Activated naive CD4-positive, alpha-beta T cell treated with anti-CD3 and anti-CD28 coated beads for 36 hours (primary cell): ENCODE measurements around the gene TUT1. TPM values are rescaled to one million over a fixed set of nuclear protein-coding genes. Genes with fewer than 3 reads are reported as not detected.
A peak's percentile ranks its signal among the peaks of the same experiment; 100 is the strongest.
"Not testable (repeated sequence)": the region's sequence is repeated elsewhere in the genome, so short reads cannot be mapped to it uniquely, and the experiment has no call there.

Experiments used
- CTCF ChIA-PET: fragments of 350-600 bp; sonication (Branson Sonifier 250); formaldehyde crosslinking; loops from one replicate; lab custom pipeline; 2021; ENCODE audit warnings: antibody characterized with exemption; lab: Charles Lee
- DNase-seq: peaks from one replicate; pipeline ENCODE4 v3.0.0-alpha.2; 2020
- H3K27ac Mint-ChIP-seq: one replicate; pipeline ENCODE4 v1.8.0; 2021; ENCODE audit warnings: mild to moderate bottlenecking, mixed read lengths
- H3K27me3 Mint-ChIP-seq: one replicate; pipeline ENCODE4 v1.8.0; 2021; ENCODE audit warnings: low read depth, mixed read lengths
- H3K36me3 Mint-ChIP-seq: one replicate; pipeline ENCODE4 v1.8.0; 2021; ENCODE audit warnings: low read depth, mixed read lengths
- H3K4me1 Mint-ChIP-seq: one replicate; pipeline ENCODE4 v1.8.0; 2021; ENCODE audit warnings: low read depth, mixed read lengths
- H3K4me3 Mint-ChIP-seq: one replicate; pipeline ENCODE4 v1.8.0; 2021; ENCODE audit warnings: mild to moderate bottlenecking, moderate library complexity, mixed read lengths
- H3K9me3 Mint-ChIP-seq: one replicate; pipeline ENCODE4 v1.8.0; 2021; ENCODE audit warnings: mixed read lengths
- intact Hi-C: fragments of 100-400 bp; cut with micrococcal nuclease; formaldehyde crosslinking; loops from one replicate; pipeline ENCODE4 v1.15.1; 2023
- total RNA-seq, 2 experiments: library from RNA; stranded (reverse); gene quantifications; one replicate each; pipeline ENCODE4 v1.2.3, GENCODE V29; 2021

TUT1 gene
- 10 to 100 TPM; 38.2 to 42.0 TPM for total RNA-seq

- Mint-ChIP-seq H3K36me3 (peaks cover 37% of the 10 kb centered on the region), H3K9me3 (no peaks in the 10 kb centered on the region), H3K27me3 (no peaks in the 10 kb centered on the region), H3K4me3 (peak within 1 kb of the TSS; percentile 94), H3K4me1 (peaks cover 55% of the 10 kb centered on the region), H3K27ac (peak within 1 kb of the TSS; percentile 94)
- CTCF ChIA-PET = interaction anchor here (0.6 to 4.6 kb wide), 22 partner anchors 10 to 211 kb away, joined by 3 to 28 read pairs (median 4); partner anchors contain the start of genes C11orf98, CSKMT, EEF1G and EML3
- intact Hi-C loops = loop anchor here (1.0 to 2.0 kb wide), 12 partner anchors 8 to 179 kb away; partner anchors contain the start of genes C11orf98, CSKMT, GANAB and HNRNPUL2
- peak; percentile 98 for DNase-seq
Observed at GRCh38 chr11:62591448-62592145, at the start of gene TUT1. Gene TUT1, minus strand, starts transcription at chr11:62591523. Its CDS starts 38 bp downstream, at chr11:62591485.

DNA sequence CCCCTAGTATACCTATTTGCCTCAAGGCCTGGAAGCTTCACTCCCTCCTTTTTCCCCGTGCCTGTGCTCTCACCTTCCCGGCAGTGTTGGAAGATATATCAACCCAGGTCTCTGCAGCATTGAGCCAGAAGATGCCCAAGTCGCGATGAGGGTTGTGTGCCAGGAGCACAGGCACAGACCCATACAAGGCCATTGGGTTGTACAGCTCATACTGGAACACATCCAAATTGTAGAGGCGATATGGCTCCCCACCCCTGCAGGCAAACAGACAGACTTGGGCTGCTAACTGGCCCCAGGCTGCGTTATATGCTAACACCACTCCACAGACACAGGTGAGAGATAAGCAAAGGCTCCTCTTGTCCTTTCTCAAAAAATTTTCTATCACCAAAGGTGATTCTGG, 41.2 kb upstream of the TUT1 start:
- Mint-ChIP-seq H3K27me3 (no peaks in the 10 kb centered on the region), H3K4me3 (no peak overlapping the region), H3K9me3 (no peaks in the 10 kb centered on the region), H3K36me3 (peaks cover 53% of the 10 kb centered on the region), H3K27ac (peak overlapping the region; percentile 63), H3K4me1 (peaks cover 21% of the 10 kb centered on the region)
- no peak for DNase-seq
- CTCF ChIA-PET = no interaction called here
- intact Hi-C loops = no loop called here

- Mint-ChIP-seq H3K27ac (no peak overlapping the region), H3K4me3 (no peak overlapping the region)
Observed at GRCh38 chr11:62627713-62628112, 36.4 kb upstream of the TUT1 start.

GRCh38 chr11:62622476-62623089, 31.3 kb upstream of the TUT1 start:
- CTCF ChIA-PET = interaction anchor here (0.5 to 0.8 kb wide), 2 partner anchors 60 to 260 kb away, joined by 3 read pairs; no protein-coding TSS in a partner anchor
- peaks cover 23% of the 10 kb centered on the region for H3K4me1 Mint-ChIP-seq
- DNase-seq = no peak
- peak overlapping the region; percentile 89 for H3K4me3 Mint-ChIP-seq
- H3K27ac Mint-ChIP-seq = peak overlapping the region; percentile 90
- no peaks in the 10 kb centered on the region for H3K9me3 Mint-ChIP-seq
- H3K27me3 Mint-ChIP-seq = no peaks in the 10 kb centered on the region
- intact Hi-C loops = loop anchor here (1.0 to 2.0 kb wide), 4 partner anchors 18 to 32 kb away; partner anchors contain the start of genes GANAB and TUT1
- H3K36me3 Mint-ChIP-seq = peaks cover 30% of the 10 kb centered on the region

More at GRCh38 chr11:62627713-62628112, 36.4 kb upstream of the TUT1 start:
- no peaks in the 10 kb centered on the region for H3K9me3 Mint-ChIP-seq
- H3K36me3 Mint-ChIP-seq = peaks cover 47% of the 10 kb centered on the region
- no peak for DNase-seq
- no peaks in the 10 kb centered on the region for H3K27me3 Mint-ChIP-seq
- intact Hi-C loops = no loop called here
- peaks cover 2% of the 10 kb centered on the region for H3K4me1 Mint-ChIP-seq
- CTCF ChIA-PET = interaction anchor here (0.8 to 1.1 kb wide), 2 partner anchors 8 to 16 kb away, joined by 3 read pairs; no protein-coding TSS in a partner anchor

DNA sequence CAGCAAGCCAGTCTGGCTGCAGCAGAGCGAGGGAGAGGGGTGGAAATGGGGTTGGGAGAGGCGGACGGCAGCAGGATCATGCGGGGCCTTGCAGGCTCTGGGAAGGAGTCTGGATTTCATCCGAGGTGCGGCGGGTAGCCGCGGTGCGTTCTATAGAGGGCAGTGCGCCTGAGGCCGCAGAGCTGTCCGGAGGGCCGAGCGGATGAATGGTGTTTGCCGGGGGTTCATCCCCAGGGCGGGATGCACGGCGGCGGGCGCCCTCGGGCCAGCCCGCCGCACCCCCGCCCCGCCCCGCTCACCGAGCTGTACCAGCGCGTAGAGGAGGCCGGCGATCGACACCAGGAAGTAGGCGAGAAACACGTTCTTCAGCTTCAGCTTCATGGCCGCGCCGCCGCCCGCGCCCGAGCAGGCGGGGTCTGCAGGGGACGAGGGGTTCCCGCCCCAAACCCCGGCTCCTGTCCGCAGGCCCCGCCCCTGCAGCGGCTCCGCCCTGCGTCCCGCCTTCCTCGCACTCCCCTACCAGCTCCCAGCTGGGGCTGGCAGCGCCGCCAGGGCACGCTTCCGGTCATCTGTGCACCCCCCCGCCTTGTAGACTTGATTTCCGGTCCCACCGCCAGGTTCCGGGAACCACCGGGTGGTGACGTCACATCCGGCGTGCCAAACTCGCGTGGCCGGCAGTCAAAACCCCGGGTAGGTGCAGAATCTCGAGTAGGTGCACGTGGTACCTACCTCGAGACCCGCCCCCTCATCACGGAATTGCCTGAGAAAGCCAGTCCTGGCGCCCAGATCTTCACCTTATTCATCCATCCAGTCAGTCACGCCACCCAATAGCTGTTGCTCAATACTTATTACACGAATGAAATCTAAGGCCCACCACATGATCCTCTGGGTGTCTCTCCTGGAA, 30.5 kb upstream of the TUT1 start, which contains the start of gene B3GAT3:
Gene B3GAT3 (minus strand): TSS at position 420 of the 904 bp plus-strand sequence. CDS start 39 bp downstream, at position 381.
- Mint-ChIP-seq H3K36me3 (peaks cover 28% of the 10 kb centered on the region), H3K27ac (peak within 1 kb of the TSS; percentile 93), H3K9me3 (no peaks in the 10 kb centered on the region), H3K4me1 (peaks cover 23% of the 10 kb centered on the region), H3K27me3 (no peaks in the 10 kb centered on the region), H3K4me3 (peak within 1 kb of the TSS; percentile 89)
- DNase-seq = peak; percentile 97
- intact Hi-C loops = loop anchor here (1.0 to 2.0 kb wide), 5 partner anchors 10 to 31 kb away; partner anchors contain the start of genes EML3, GANAB and TUT1
- CTCF ChIA-PET = interaction anchor here (0.5 to 1.7 kb wide), 8 partner anchors 10 to 261 kb away, joined by 3 to 9 read pairs (median 3); partner anchors contain the start of genes EML3 and TUT1

GRCh38 chr11:62621027-62621566, 29.8 kb upstream of the TUT1 start:
- DNase-seq = no peak
- Mint-ChIP-seq H3K4me1 (peaks cover 25% of the 10 kb centered on the region), H3K9me3 (no peaks in the 10 kb centered on the region), H3K4me3 (peak overlapping the region; percentile 89), H3K27me3 (no peaks in the 10 kb centered on the region), H3K27ac (peak overlapping the region; percentile 93), H3K36me3 (peaks cover 24% of the 10 kb centered on the region)
- CTCF ChIA-PET = interaction anchor here (0.6 to 1.7 kb wide), 6 partner anchors 9 to 74 kb away, joined by 3 to 9 read pairs (median 4); partner anchors contain the start of genes EML3 and TUT1
- intact Hi-C loops = loop anchor here (1.0 kb wide), 1 partner anchor 9 kb away; the partner anchor contains the start of gene EML3

DNA sequence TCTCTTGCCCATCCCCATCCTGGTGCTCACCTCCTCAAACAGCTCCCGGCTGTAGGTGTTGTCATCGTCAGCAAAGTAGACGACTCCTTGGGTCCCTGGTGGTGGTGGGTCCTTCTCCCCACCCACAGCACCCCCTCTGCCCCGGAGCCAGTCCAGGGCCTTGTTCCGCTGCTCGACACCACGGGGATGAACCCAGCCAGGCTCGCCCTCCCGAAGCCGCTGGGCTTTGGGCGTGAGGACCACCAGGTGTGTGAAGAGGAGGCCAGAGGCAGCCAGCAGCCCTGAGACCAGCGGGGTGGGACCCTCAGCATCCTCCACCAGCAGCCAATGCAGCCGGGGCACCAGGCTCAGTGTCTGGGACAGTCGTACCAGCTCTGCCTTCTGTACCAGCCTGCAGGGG, 25.6 kb upstream of the TUT1 start:
- CTCF ChIA-PET = interaction anchor here (0.6 kb wide), 1 partner anchor 174 kb away, joined by 3 read pairs; no protein-coding TSS in a partner anchor
- not testable (repeated sequence) for H3K9me3 Mint-ChIP-seq

DNA sequence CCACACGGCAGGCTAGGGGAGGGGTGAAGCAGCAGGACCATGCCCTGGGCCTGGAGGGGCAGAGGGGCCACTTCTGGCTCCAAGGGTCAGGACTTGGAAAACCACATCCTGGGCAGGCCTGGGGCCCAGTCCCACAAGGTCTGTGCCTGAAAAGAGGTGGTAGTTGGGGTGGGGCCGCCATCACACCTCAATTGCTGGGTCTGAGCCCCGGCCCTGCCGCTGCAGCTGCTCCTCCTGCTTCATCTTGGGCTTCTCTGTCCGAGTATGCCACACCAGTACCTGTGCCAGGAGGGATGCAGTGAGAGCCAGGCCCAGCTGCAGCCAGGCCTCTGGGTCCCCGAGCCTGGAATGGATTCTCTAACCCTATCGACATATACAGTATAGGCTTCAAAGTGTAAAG, 24.2 kb upstream of the TUT1 start:
- Mint-ChIP-seq H3K9me3 (no peaks in the 10 kb centered on the region), H3K4me1 (peaks cover 46% of the 10 kb centered on the region), H3K27me3 (no peaks in the 10 kb centered on the region), H3K4me3 (no peak overlapping the region), H3K36me3 (peaks cover 17% of the 10 kb centered on the region), H3K27ac (no peak overlapping the region)
- no peak for DNase-seq
- intact Hi-C loops = no loop called here
- CTCF ChIA-PET = no interaction called here

More for the DNA sequence above, 25.6 kb upstream of the TUT1 start:
- DNase-seq, H3K27me3 Mint-ChIP-seq, H3K4me3 Mint-ChIP-seq, H3K27ac Mint-ChIP-seq, intact Hi-C loops: not testable (repeated sequence)
- Mint-ChIP-seq H3K4me1 (peaks cover 39% of the 10 kb centered on the region), H3K36me3 (peaks cover 17% of the 10 kb centered on the region)

GRCh38 chr11:62614275-62614674, 23.0 kb upstream of the TUT1 start:
- no peaks in the 10 kb centered on the region for H3K27me3 Mint-ChIP-seq
- peaks cover 23% of the 10 kb centered on the region for H3K36me3 Mint-ChIP-seq
- no peaks in the 10 kb centered on the region for H3K9me3 Mint-ChIP-seq
- H3K4me1 Mint-ChIP-seq = peaks cover 46% of the 10 kb centered on the region
- peak overlapping the region; percentile 86 for H3K27ac Mint-ChIP-seq
- H3K4me3 Mint-ChIP-seq = no peak overlapping the region
- intact Hi-C loops = loop anchor here (5.0 kb wide), 1 partner anchor 158 kb away; the partner anchor contains the start of gene TAF6L
- DNase-seq = peak; percentile 75
- CTCF ChIA-PET = interaction anchor here (1.5 kb wide), 2 partner anchors 20 to 22 kb away, joined by 3 to 8 read pairs; no protein-coding TSS in a partner anchor

GRCh38 chr11:62613291-62613778, 22.0 kb upstream of the TUT1 start:
- no peak for DNase-seq
- CTCF ChIA-PET = interaction anchor here (0.5 to 1.5 kb wide), 3 partner anchors 14 to 30 kb away, joined by 3 to 8 read pairs (median 3); no protein-coding TSS in a partner anchor
- Mint-ChIP-seq H3K4me1 (peaks cover 47% of the 10 kb centered on the region), H3K27me3 (no peaks in the 10 kb centered on the region), H3K36me3 (peaks cover 23% of the 10 kb centered on the region), H3K27ac (peak overlapping the region; percentile 87), H3K4me3 (peak overlapping the region; percentile 43), H3K9me3 (no peaks in the 10 kb centered on the region)
- intact Hi-C loops = loop anchor here (5.0 kb wide), 1 partner anchor 159 kb away; the partner anchor contains the start of gene TAF6L
